ENCODE results near the gene YARS2.
A peak's percentile ranks its signal among the peaks of the same experiment; 100 is the strongest.

YARS2 gene

GRCh38 chr12:32777691-32778175 is 22.0 kb upstream of the YARS2 start:
- Histone ChIP-seq H3K4me1 (ENCODE audit: control insufficient read depth, insufficient read depth, low read length, poor library complexity, severe bottlenecking) (no peaks in the 10 kb centered on the region), H3K36me3 (ENCODE audit: control insufficient read depth, insufficient read depth, low read length) (no peaks in the 10 kb centered on the region), H3K9me3 (ENCODE audit: control insufficient read depth, low read length) (no peaks in the 10 kb centered on the region), H3K27ac (ENCODE audit: low read depth, low read length, severe bottlenecking) (no peak overlapping the region), H3K4me3 (ENCODE audit: extremely low read depth, insufficient read depth, low read length, poor library complexity, severe bottlenecking) (no peak overlapping the region)
- WGBS, 2 experiments (ENCODE audit: insufficient coverage in 2 of 2), result 80 to 96% methylated on average over 4 of the region's 6 CpGs

GRCh38 chr12:32777159-32777558 is 21.5 kb upstream of the YARS2 start:
- no peaks in the 10 kb centered on the region for H3K36me3 ChIP-seq (ENCODE audit: control insufficient read depth, insufficient read depth, low read length)
- H3K4me1 ChIP-seq (ENCODE audit: control insufficient read depth, insufficient read depth, low read length, poor library complexity, severe bottlenecking), result no peaks in the 10 kb centered on the region
- no peak overlapping the region for H3K4me3 ChIP-seq (ENCODE audit: extremely low read depth, insufficient read depth, low read length, poor library complexity, severe bottlenecking)
- 89 to 90% methylated on average over 4 of the region's 5 CpGs for WGBS, 2 experiments (ENCODE audit: insufficient coverage in 2 of 2)
- no peaks in the 10 kb centered on the region for H3K9me3 ChIP-seq (ENCODE audit: control insufficient read depth, low read length)
- H3K27ac ChIP-seq (ENCODE audit: low read depth, low read length, severe bottlenecking), result no peak overlapping the region

DNA sequence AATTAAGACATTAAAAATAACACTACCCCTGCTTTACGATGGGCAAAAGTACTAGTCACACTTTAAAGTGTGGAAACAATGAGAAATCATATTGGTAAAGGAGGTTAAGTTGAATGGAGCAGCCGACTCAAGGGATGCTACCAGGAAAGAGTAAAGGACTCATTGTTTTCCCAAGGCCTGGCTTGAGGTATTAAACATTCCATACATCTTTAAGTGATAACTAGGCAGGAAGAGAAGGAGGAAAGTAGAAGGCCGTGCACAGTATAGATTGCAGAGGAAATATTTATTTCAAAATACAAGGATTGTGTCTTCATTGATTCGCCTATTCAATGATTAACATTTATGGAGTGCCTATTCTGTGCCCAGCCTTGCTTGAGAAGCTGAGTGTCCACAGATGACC is 20.6 kb upstream of the YARS2 start:
- Histone ChIP-seq H3K4me1 (ENCODE audit: control insufficient read depth, insufficient read depth, low read length, poor library complexity, severe bottlenecking) (no peaks in the 10 kb centered on the region), H3K4me3 (ENCODE audit: extremely low read depth, insufficient read depth, low read length, poor library complexity, severe bottlenecking) (no peak overlapping the region), H3K27ac (ENCODE audit: low read depth, low read length, severe bottlenecking) (no peak overlapping the region), H3K36me3 (ENCODE audit: control insufficient read depth, insufficient read depth, low read length) (no peaks in the 10 kb centered on the region), H3K9me3 (ENCODE audit: control insufficient read depth, low read length) (no peaks in the 10 kb centered on the region)
- 83% methylated on average over 1 of the region's 4 CpGs; no CpG with 5 or more reads in 1 of the 2 experiments for WGBS, 2 experiments (ENCODE audit: insufficient coverage in 2 of 2)

DNA sequence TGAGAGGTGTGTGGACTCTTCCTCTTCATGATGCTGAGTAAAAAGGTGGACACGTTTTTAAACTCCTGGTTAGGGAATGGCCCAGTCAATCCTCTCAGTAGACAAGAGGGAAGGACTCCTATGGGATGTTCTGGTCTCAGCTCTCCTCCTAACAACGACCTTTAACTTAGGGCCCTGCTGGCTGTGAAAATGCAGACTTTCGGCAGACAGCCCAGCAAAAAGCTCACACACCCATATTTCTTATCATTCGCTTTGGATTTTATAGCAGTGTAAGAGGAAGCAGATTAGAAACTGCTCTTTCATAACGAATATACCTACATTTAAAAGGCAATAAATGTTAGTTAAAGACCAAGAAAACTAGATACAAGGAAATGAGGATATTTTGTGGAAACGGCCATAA is 18.0 kb upstream of the YARS2 start:
- no peak overlapping the region for H3K27ac ChIP-seq (ENCODE audit: low read depth, low read length, severe bottlenecking)
- no peaks in the 10 kb centered on the region for H3K9me3 ChIP-seq (ENCODE audit: control insufficient read depth, low read length)
- H3K4me1 ChIP-seq (ENCODE audit: control insufficient read depth, insufficient read depth, low read length, poor library complexity, severe bottlenecking), result no peaks in the 10 kb centered on the region
- no peaks in the 10 kb centered on the region for H3K36me3 ChIP-seq (ENCODE audit: control insufficient read depth, insufficient read depth, low read length)
- H3K4me3 ChIP-seq (ENCODE audit: extremely low read depth, insufficient read depth, low read length, poor library complexity, severe bottlenecking), result no peak overlapping the region
- 100% methylated on average over 1 of the region's 6 CpGs for WGBS, 2 experiments (ENCODE audit: insufficient coverage in 2 of 2)

GRCh38 chr12:32770141-32770540 is 14.4 kb upstream of the YARS2 start:
- no peak overlapping the region for H3K27ac ChIP-seq (ENCODE audit: low read depth, low read length, severe bottlenecking)
- H3K36me3 ChIP-seq (ENCODE audit: control insufficient read depth, insufficient read depth, low read length), result no peaks in the 10 kb centered on the region
- no CpG with 5 or more reads among the region's 1 CpG for WGBS, 2 experiments (ENCODE audit: insufficient coverage in 2 of 2)
- no peak overlapping the region for H3K4me3 ChIP-seq (ENCODE audit: extremely low read depth, insufficient read depth, low read length, poor library complexity, severe bottlenecking)
- H3K4me1 ChIP-seq (ENCODE audit: control insufficient read depth, insufficient read depth, low read length, poor library complexity, severe bottlenecking), result no peaks in the 10 kb centered on the region
- no peaks in the 10 kb centered on the region for H3K9me3 ChIP-seq (ENCODE audit: control insufficient read depth, low read length)

DNA sequence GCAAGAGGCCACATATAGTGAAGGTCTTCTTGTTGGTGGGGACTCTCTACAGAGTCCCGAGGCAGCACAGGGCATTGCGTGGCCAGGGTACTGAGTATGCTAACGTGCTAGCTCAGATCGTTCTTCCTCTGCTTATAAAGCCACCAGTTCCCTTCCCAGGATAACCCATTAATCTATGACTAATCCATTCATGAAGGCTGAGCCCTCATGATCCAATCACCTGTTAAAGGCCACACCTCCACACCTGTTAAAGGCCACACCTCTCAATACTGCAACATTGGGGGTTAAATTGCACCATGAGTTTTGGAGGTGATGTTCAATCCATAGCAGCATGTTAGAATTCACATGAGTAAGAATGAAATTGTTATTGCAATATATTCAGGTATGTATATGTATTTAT is 12.8 kb upstream of the YARS2 start:
- Histone ChIP-seq H3K4me3 (ENCODE audit: extremely low read depth, insufficient read depth, low read length, poor library complexity, severe bottlenecking) (no peak overlapping the region), H3K27ac (ENCODE audit: low read depth, low read length, severe bottlenecking) (no peak overlapping the region), H3K36me3 (ENCODE audit: control insufficient read depth, insufficient read depth, low read length) (no peaks in the 10 kb centered on the region), H3K9me3 (ENCODE audit: control insufficient read depth, low read length) (no peaks in the 10 kb centered on the region), H3K4me1 (ENCODE audit: control insufficient read depth, insufficient read depth, low read length, poor library complexity, severe bottlenecking) (no peaks in the 10 kb centered on the region)
- 94% methylated on average over 4 of the region's 4 CpGs; no CpG with 5 or more reads in 1 of the 2 experiments for whole genome bisulfite sequencing, 2 experiments (ENCODE audit: insufficient coverage in 2 of 2)

- H3K4me1 ChIP-seq (ENCODE audit: control insufficient read depth, insufficient read depth, low read length, poor library complexity, severe bottlenecking), result no peaks in the 10 kb centered on the region
- no peaks in the 10 kb centered on the region for H3K9me3 ChIP-seq (ENCODE audit: control insufficient read depth, low read length)
- no peaks in the 10 kb centered on the region for H3K36me3 ChIP-seq (ENCODE audit: control insufficient read depth, insufficient read depth, low read length)
- 75 to 100% methylated on average over 1 to 2 of the region's 4 CpGs for WGBS, 2 experiments (ENCODE audit: insufficient coverage in 2 of 2)
- H3K27ac ChIP-seq (ENCODE audit: low read depth, low read length, severe bottlenecking), result no peak overlapping the region
- H3K4me3 ChIP-seq (ENCODE audit: extremely low read depth, insufficient read depth, low read length, poor library complexity, severe bottlenecking), result no peak overlapping the region
Measured at GRCh38 chr12:32765906-32766305, 10.2 kb upstream of the YARS2 start.

DNA sequence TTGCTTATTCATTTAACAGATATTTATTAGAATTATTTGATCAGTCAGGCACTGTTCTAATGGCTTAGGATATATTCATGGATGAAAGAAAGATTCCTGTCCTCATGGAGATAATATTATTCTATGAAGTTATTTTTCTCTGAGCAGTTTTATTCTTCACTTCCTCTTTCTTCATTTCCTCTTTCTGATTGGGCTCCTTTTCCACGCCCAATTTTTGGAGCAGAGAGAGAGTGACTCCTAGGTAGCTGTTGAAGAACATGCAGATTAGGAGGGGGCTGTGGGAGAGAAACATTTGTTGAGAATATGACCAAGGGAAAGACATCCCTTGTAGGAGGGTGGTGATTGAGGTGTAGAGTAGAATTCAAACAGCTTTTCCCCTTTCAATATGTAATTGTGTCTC is 6.0 kb upstream of the YARS2 start:
- peaks cover 7% of the 10 kb centered on the region for H3K4me1 ChIP-seq (ENCODE audit: control insufficient read depth, insufficient read depth, low read length, poor library complexity, severe bottlenecking)
- no peaks in the 10 kb centered on the region for H3K36me3 ChIP-seq (ENCODE audit: control insufficient read depth, insufficient read depth, low read length)
- H3K9me3 ChIP-seq (ENCODE audit: control insufficient read depth, low read length), result no peaks in the 10 kb centered on the region
- WGBS, 2 experiments (ENCODE audit: insufficient coverage in 2 of 2), result no CpG with 5 or more reads among the region's 1 CpG
- no peak overlapping the region for H3K27ac ChIP-seq (ENCODE audit: low read depth, low read length, severe bottlenecking)
- H3K4me3 ChIP-seq (ENCODE audit: extremely low read depth, insufficient read depth, low read length, poor library complexity, severe bottlenecking), result no peak overlapping the region

- H3K27ac ChIP-seq (ENCODE audit: low read depth, low read length, severe bottlenecking), result no peak overlapping the region
- 100% methylated on average over 1 to 2 of the region's 3 CpGs for WGBS, 2 experiments (ENCODE audit: insufficient coverage in 2 of 2)
- peaks cover 16% of the 10 kb centered on the region for H3K36me3 ChIP-seq (ENCODE audit: control insufficient read depth, insufficient read depth, low read length)
- H3K9me3 ChIP-seq (ENCODE audit: control insufficient read depth, low read length), result no peaks in the 10 kb centered on the region
- H3K4me1 ChIP-seq (ENCODE audit: control insufficient read depth, insufficient read depth, low read length, poor library complexity, severe bottlenecking), result peaks cover 19% of the 10 kb centered on the region
- H3K4me3 ChIP-seq (ENCODE audit: extremely low read depth, insufficient read depth, low read length, poor library complexity, severe bottlenecking), result no peak overlapping the region
Measured at GRCh38 chr12:32757157-32757556, 1.5 kb upstream of the YARS2 start.

GRCh38 chr12:32756476-32757066 is 874 bp upstream of the YARS2 start:
- Histone ChIP-seq H3K4me1 (ENCODE audit: control insufficient read depth, insufficient read depth, low read length, poor library complexity, severe bottlenecking) (peaks cover 19% of the 10 kb centered on the region), H3K9me3 (ENCODE audit: control insufficient read depth, low read length) (no peaks in the 10 kb centered on the region), H3K27ac (ENCODE audit: low read depth, low read length, severe bottlenecking) (peak overlapping the region; percentile 94), H3K36me3 (ENCODE audit: control insufficient read depth, insufficient read depth, low read length) (peaks cover 22% of the 10 kb centered on the region), H3K4me3 (ENCODE audit: extremely low read depth, insufficient read depth, low read length, poor library complexity, severe bottlenecking) (peak overlapping the region; percentile 91)
- WGBS, 2 experiments (ENCODE audit: insufficient coverage in 2 of 2), result 48 to 54% methylated on average over 5 to 6 of the region's 8 CpGs

- peaks cover 35% of the 10 kb centered on the region for H3K36me3 ChIP-seq (ENCODE audit: control insufficient read depth, insufficient read depth, low read length)
- peak overlapping the region; percentile 94 for H3K27ac ChIP-seq (ENCODE audit: low read depth, low read length, severe bottlenecking)
- peak overlapping the region; percentile 91 for H3K4me3 ChIP-seq (ENCODE audit: extremely low read depth, insufficient read depth, low read length, poor library complexity, severe bottlenecking)
- H3K4me1 ChIP-seq (ENCODE audit: control insufficient read depth, insufficient read depth, low read length, poor library complexity, severe bottlenecking), result peaks cover 19% of the 10 kb centered on the region
- no peaks in the 10 kb centered on the region for H3K9me3 ChIP-seq (ENCODE audit: control insufficient read depth, low read length)
- WGBS, 2 experiments (ENCODE audit: insufficient coverage in 2 of 2), result 0 to 2% methylated on average over 26 to 35 of the region's 40 CpGs
Measured at GRCh38 chr12:32755051-32755653, 545 bp downstream of the YARS2 start.
